SK-N-DZ (cell line): ENCODE measurements around the gene EGFL8.

Experiments used
- small RNA-seq, 2 experiments: library from RNA; depleted of rRNA; stranded (forward); fragments of <200 nt; gene quantifications; one replicate each; pipeline ENCODE3, GENCODE V24; 2014

EGFL8 gene

Small RNAs within 50 kb of the gene (small RNA-seq; reads per million reads assigned to genes)
- gene AL662884.1 (0 reads per million in 2 experiments), gene MIR6833 (0 reads per million in 2 experiments)
